HG03039 (cell line): ENCODE results near the gene SH3TC2.
A peak's percentile ranks its signal among the peaks of the same experiment; 100 is the strongest.

ENCODE experiments used
- ATAC-seq: cut with Tn5 transposase; IDR thresholded peaks from one replicate; pipeline ENCODE4 v1.9.1; 2021; ENCODE audit warnings: mild to moderate bottlenecking, moderate library complexity; ENCODE audit not compliant: unreplicated experiment

Gene SH3TC2

DNA sequence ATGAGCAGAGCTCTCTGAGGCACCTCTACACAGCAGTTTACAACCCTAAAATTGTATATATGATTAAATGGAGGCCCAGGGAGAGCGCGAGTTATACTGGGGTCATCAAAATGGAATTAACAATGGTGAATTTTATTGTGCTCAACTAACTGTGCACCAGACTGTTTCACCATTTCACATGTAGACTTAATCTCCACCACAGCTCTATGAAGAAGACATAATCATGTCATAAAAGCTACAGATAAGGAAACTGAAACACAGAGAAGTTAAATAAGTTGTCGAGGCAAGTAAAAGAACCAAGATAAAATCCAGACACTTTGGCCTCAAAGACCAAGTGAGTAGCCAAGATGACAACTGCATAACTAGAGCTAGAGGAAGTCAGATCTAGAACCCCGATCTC is 1.5 kb downstream of the SH3TC2 start:
- ATAC-seq, result no peak

DNA sequence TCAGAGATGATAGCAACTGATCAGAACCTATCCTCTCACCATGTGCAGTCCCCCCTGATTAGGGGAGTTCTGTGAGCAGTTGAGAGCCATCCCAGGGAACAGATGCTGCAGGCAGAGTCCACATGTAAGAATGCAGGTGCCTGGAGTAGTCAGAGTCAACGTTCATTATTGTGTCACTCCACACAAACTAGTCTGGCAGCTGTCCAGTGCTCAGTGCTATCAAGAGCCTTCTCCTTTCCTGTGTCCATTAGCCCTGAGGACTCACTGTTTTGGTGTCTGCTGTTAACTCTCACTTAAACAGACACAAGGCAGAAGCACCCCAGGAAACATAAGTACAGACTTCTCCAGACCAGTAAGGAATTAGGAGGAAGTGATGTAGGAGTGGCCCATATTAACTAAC is 2.5 kb downstream of the SH3TC2 start:
- no peak for ATAC-seq

DNA sequence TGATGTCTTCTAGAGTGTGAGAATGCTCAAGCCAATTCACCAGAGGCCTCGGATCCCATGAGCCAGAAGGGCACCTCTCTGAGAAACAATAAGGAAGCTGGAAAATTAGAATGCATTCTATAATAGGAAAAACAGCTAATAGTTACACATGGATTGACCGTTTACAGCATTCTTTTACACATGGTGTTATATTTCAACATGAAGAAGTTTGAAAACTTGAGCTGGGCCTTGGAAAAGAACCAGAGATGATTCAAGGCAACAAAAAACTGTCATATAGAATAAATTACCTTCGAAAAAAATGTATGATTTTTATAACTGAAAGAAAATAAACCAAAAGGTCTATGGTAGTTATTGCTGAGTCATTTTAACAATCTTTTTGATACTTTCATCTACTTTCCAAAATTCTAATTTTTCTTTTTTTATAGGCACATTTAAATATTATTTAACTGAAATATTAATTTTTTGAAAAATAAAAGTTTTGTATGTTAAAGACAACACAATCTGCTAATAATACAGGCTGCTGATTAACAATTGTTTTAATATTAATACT is 6.2 kb downstream of the SH3TC2 start:
- no peak for ATAC-seq

DNA sequence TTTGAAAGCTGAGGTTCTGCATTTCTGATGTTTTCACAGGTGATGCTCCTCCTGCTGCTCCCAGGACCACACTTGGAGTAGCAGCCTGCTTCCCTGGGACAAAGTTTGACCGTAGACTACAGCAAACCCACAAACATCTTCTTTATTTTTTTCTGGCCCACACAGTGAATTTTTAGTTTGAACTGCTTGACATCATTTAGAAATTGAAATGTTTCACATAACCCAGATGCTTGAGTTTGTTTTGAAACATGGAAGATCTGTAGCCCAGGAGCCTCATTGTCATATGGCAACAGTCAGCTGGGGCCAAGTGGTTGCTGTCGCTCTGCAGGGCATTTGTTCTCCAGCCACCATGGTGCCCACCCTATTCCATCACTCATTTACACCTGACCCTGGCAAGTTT is 8.4 kb downstream of the SH3TC2 start:
- ATAC-seq, result no peak

DNA sequence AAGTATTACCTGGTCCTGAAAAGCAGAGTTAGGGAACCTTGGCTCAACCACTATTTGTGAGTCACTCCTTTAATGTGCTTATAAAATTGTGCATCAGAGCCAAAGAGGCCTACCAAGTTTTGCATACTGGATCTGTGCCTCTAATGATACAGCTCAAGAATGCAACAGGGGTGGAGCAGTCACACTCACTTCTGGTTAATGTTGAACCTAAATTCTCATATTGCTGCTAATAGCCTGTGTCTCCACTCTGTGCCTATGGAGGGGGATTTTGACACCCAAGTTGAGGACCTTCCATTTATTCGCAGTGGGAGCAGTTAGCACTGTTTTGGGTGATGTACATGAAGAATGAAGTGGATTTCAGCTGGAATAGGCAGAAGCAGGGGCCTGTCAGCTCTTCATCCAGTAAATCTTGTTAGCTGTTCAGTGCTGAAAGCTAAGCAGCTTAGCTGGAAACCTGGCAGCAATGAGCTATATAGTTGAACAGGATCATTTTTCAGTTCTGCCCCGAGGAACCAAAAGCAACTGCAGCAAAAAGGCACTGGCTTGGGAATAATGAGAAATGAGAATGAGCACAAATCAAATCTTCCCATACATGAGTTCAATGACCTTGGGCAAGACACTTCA is 9.7 kb downstream of the SH3TC2 start:
- no peak for ATAC-seq

DNA sequence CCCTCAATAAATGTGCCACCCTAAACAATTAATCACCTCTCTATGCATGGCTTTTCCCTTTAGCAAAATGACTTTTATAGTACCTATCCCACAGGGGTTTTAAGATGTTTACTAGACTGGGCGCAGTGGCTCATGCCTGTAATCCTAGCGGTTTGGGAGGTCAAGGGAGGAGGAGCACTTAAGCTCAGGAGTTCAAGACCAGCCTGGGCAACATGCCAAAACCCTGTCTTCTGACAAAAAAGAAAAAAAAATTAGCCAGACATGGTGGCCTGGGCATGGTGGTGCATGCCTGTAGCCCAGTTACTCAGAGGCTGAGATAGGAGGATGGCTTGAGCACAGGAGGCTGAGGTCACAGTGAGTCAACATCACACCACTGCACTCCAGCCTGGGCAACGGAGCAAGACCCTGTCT is 13.5 kb downstream of the SH3TC2 start:
- ATAC-seq, result no peak

DNA sequence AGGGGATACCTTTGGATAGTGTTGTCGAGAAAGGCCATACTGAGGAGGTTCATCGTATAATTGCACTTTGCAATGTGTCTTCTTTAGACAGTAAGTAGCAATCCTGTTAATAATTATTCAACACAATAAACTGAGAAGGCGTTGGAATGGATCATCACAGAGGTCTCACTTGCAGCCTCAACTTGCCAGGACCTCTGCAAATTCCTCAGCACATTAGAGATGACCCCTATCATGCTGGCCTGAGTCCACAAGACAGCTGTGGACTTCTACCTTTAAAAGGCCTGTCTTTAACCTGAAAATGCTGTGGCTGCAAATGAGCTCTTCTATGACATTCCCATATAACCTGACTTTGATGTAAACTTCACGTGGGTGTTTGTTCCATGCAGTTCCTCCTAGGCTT is 14.1 kb downstream of the SH3TC2 start:
- ATAC-seq, result no peak

DNA sequence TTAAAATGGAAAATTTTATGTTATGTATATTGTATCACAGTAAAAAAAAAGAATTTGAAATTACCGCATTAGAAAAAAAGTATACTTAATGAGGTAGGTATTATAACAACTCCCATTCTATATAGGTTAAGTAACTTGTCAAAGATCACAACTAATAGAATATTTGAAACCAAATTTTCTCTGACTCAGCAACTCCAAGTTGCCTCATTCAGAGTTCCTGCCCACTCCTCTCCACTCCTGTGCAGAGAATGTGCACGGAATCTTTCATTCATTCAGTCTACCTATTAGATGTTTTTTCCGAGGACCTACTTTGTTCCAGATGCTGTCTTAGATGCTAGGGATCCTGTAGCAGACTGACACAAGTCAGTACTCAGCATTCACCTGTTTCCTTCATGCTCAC is 15.4 kb downstream of the SH3TC2 start:
- ATAC-seq, result no peak

DNA sequence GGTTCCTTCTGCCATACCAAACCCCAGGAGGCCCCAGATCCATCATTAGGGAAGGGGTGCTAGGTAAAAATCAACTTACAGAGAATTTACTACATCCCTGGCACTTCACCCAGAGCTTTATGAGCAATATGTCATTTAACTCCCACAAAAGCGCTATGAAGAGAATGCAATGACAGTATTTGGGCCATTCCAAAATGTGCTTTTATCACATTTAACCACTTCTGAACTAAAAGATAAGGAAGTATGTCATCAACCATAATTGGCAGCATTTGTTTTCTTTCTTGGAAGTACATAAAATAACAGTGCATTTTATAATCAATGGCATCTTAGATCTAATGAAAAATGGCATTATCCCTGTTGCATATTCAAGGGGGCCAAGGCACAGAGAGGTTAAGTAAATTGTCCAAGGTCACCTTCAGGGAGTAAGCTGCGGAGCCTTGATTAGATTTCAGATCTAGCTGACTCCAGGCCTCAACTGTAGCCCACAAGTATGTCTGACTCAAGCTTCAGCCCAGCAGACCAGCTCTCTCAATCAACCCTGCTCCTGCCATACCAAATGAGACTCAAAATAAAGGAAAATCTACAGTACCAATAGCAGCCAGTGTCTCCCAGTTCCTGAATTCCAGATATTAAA is 16.5 kb downstream of the SH3TC2 start:
- no peak for ATAC-seq

DNA sequence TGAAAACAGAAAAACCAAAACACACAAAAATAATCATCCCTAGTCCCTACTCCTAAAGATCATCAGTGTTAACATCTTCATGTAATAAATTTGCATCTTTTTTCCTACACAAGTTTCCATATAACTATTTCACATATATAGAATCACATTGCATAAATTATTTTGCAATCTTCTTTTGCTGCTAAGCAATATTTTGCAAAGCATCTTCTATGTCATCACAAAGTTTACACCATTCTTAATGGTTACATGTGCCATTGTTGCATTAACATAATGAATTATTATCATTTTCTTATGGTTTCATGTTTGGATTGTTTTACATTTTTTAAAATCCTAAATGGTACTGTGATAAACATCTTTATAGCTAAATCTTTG is 17.8 kb downstream of the SH3TC2 start:
- no peak for ATAC-seq

DNA sequence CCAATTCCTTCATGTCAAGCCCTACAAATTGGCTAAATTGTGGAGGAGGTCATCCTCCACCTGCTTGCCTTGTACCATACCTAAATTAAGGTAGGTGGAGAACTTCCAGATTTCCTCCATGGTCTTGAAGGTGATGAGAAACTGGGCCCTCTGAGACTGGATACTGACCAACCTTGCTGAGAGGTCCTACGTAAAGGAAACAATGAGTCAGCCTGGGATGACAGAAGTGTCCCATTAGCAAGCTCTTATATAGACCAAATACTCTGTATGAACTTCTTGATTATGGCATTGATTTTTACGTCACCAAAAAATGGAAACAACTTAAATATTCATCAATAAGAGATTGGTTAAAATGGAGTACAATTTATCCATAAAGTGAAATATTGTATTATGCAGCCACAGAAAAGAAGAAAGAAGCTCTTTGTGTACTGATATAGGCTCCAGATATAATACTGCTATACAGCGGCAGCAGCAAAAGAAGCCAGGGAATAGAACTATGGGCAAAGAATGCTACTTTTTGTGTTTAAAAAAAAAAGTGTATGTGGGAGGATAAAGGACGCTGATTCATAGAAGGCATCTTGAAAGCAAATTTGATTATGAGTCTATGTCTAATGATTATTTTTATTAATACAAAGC is 18.3 kb downstream of the SH3TC2 start:
- no peak for ATAC-seq

DNA sequence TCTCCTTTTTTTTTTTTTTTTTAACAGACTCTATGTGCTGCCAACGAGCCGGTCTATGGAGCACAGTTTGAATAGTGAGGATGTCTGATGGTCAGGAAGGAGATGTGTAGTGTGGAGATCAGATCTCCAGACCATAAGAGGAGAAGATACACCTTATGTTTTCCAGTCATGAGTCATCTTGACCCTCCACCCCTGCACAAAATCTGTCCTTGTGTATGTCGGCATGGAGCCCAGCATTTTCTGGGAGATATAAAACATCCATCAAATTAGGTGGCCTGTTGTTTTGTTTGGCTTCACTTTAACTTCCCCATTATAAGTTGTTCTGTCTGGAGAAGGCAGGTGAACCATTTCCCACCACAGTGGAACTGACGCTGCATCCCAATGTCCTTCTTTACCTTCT is 19.2 kb downstream of the SH3TC2 start:
- ATAC-seq, result no peak

DNA sequence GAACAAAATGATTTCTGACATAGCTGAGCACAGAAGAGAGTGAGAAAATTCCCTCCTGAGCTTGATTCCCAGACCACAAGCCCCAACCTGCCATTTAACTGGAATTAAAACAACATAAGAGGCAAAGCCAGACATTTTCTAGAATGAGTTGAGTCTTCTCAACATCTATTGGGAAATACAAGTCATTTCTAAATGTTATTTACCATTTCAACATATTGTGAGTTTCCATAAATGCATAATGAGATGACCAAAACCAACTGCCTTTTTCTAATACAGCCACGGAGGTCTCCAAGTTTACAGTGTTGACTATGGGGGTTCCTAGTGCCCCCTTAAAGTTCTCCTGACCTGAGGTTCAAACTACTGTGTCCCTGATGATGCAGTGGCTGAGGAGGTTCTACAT is 20.0 kb downstream of the SH3TC2 start:
- no peak for ATAC-seq

DNA sequence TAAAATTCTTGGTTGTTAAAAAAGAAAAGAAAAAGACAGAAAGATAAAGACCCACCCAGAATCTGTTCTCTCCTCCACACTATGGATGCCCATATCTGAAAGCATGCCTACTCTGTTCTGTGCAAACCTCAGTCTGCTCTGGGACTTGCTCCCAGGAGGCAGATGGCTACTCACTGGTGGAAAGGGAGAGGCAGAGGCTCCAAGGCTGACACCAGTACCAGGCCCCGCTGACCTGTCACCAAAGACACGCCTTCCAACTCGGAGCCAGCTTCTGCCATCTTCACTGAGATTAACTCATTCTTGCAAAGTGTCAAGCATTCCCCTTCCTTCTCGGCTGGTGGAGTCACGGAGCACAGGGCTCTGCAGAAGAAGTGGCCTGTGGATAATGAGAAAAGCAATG is 21.6 kb downstream of the SH3TC2 start:
- ATAC-seq, result no peak

DNA sequence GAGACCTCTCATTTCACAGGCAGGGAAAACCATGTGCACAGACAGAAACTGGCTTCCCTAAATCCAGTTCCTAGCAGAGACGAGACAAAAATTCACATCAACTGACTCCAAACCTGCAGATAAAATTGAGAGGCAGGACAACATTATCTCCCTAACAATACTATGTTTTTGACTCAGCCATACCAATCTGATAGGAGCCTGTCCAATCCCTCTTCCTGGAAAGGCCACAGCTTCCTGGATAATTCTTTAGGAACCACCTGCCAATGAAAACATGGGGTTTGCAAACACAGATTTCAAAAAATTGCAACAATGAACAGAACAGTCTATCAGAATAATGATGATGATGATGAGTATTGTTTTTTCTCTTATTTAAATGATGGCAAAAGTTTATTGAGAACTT is 22.4 kb downstream of the SH3TC2 start:
- ATAC-seq, result no peak

DNA sequence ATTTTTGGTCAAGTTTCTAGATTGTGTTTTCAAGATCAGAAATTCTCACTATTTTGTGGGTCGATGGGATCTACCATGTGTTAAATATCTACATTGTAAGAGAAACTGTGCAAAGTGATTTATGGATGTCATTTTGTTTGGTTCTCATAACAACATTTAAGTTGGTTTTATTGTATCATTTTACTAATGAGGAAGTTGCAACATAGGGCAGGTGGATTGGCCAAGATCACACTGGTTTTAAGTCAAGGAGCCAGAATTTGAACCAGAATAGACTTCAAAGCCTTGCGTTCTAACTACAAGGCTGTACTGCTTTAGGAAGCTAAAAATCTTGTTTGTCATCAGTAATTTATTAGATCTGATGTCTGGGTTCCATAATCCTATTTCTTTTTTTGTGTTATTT is 23.4 kb downstream of the SH3TC2 start:
- no peak for ATAC-seq

DNA sequence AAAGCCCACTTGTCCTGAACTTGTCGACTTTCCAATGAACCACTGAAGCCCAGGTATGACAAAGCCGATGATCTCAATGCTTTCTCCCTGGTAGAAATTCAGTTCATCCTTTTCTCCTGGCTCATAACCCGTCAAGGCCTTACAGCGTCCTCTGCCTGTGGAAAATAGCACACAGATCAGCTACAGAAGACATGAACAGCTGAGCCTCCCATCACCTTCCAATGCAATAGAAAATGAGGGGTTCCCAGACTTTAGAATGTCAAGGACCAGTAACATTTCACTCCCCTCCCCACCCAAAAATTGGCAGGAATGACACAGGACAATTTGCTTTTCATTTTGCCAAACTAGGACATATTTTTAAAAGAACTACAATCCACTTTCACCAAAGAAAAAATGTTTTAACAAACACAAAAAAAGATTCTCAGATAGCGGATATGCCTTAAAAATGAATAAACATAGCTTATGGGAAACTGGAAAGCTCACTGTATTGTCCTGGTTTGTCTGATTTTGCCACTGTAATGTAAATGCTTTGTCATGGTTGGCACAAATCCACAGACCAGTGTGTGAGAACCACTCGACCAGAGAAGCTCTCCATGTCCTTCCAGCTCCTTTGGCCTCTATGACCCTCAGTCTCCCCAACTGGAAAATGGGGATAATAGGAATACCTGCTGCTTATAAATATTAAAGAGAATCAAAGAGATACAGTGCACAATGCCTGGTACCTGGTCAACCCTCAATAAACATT is 24.4 kb downstream of the SH3TC2 start:
- ATAC-seq, result no peak

DNA sequence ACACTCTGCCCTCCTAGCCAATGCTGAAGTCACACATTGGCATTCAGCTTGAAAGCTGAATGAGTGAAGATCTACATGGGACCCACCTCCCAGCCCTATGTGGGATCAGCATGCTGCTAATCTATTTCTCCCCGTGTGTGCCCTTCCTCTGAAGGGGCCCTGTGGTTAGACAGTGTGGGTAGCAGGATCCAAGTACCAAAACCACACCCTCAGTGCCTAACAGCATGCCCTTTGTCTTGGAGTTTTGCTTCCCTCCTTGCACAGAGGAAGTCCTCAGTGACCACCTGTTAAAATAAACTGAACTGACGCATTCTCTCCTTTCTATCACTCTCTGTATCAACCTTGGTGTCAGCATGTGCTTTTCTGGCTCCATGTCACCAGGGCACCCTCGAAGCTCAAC is 25.0 kb downstream of the SH3TC2 start:
- no peak for ATAC-seq

DNA sequence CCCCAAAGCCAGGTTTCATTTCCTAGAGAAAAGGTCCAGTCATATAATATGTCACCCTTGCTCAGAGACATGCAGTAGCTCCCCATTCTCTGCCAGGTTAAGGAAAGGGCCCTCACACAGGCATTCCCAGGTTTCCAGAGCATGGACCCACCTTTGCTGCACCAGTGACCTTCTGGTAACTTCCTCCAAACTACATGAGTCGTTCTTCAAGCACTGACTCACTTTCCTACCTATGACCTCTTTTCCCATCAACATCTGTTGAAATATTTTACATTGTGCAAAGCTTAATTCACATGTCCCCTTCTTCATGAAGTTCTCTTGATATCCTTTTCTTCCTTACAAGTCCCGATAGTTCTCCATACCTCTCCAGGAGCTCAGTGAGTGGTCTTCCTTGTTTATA is 25.9 kb downstream of the SH3TC2 start:
- ATAC-seq, result no peak

DNA sequence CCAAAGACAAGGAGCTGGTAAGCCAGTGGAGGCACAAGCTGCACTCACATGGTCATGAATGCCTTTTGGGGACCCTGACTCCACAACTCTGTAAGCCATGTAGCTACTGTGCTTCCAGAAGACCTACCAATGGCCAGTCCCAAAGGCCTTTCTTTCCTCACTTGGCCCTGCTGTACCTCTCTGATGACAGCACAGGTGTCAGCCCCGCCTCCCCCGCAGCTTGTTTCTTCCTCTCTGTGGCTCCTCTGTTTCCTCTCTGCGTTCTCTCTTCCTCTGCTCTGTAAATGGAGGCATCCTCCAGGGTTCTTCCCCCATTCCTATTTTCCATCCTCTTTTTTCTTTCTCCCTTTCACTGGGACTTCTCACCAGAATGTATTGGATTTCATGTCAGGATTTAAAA is 26.7 kb downstream of the SH3TC2 start:
- no peak for ATAC-seq

DNA sequence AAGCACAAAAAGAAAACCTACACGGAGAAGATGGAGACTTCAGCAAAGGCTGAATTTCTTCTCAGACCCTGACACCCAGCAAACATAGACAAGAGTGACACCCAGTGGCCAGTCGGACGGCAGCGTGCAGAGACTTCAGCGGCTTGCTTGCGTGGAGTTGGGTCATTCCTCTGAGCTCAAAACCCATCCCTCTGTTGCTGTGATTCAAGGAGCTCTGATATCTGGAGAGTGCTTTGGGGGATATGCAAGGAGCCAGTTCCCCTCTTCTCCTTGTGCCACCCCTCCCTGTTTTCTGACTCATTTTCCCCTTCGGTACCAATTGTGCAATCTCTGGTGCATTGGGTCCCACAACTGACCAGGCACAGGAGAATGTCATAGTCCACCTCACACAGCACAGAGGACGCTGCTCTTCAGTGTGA is 27.5 kb downstream of the SH3TC2 start:
- peak; percentile 72 for ATAC-seq
